Vagina (tissue), 2 donors: ENCODE results near the gene TYSND1. TPM values are rescaled to one million over a fixed set of nuclear protein-coding genes. Genes with fewer than 3 reads are reported as not detected.

Experiments
- DNase-seq, 2 donors: peaks; one replicate each; pipeline ENCODE4 v3.0.0-alpha.2; 2017; ENCODE audit errors: extremely low spot score in 2 of 2
- H3K27ac ChIP-seq: fragments of 200-600 bp; sonication (generic); one replicate; pipeline ENCODE4 v1.5.1; 2019
- H3K27me3 ChIP-seq: fragments of 200-600 bp; sonication (generic); one replicate; pipeline ENCODE4 v1.5.1; 2019
- H3K36me3 ChIP-seq, 2 donors: fragments of 200-600 bp; sonication (generic); one replicate each; pipeline ENCODE4 v1.5.1; 2017 to 2019
- H3K4me1 ChIP-seq: fragments of 200-600 bp; sonication (generic); one replicate; pipeline ENCODE4 v1.5.1; 2019
- H3K4me3 ChIP-seq, 2 donors: fragments of 200-600 bp; sonication (generic); 1 replicate in 1 of 2; 2 replicates in 1 of 2; pipeline ENCODE4 v1.5.1; 2016 to 2019
- H3K9me3 ChIP-seq: fragments of 200-600 bp; sonication (generic); one replicate; pipeline ENCODE4 v1.5.1; 2019
- CTCF ChIP-seq, 3 experiments: fragments of 450-650 bp in 2 of 3; fragments of 200-600 bp in 1 of 3; sonication (generic) in 1 of 3; IDR thresholded peaks; one replicate each; pipeline ENCODE4 v1.5.1; 2017 to 2019; ENCODE audit warnings: antibody characterized with exemption in 3 of 3, mild to moderate bottlenecking in 2 of 3, moderate library complexity in 2 of 3
- POLR2A ChIP-seq, 2 donors: fragments of 450-650 bp; IDR thresholded peaks; one replicate each; pipeline ENCODE4 v1.6.1; 2017; ENCODE audit warnings: antibody characterized with exemption in 2 of 2, mild to moderate bottlenecking in 2 of 2, moderate library complexity in 2 of 2
- POLR2AphosphoS5 ChIP-seq, 2 donors: sonication (generic); formaldehyde crosslinking; IDR thresholded peaks; one replicate each; pipeline ENCODE4 v1.9.0; 2017; ENCODE audit warnings: antibody characterized with exemption in 2 of 2, mild to moderate bottlenecking in 2 of 2, low read depth in 1 of 2; ENCODE audit not compliant: insufficient read depth in 1 of 2
- intact Hi-C: fragments of 100-400 bp; cut with DNase I; formaldehyde crosslinking; loops from one replicate; pipeline ENCODE4 v1.15.1; 2023
- total RNA-seq: library from RNA; depleted of rRNA; stranded (reverse); fragments of >200 nt; gene quantifications from one replicate; pipeline ENCODE4 v1.2.3, GENCODE V29; 2016

Gene TYSND1
- total RNA-seq, 1 donor from 2014 or later = 15.7 TPM

- Histone ChIP-seq H3K4me3 (no peak overlapping the region), H3K36me3 (peaks cover 0 to 9% of the 10 kb centered on the region in 2 donors), H3K27me3 (no peaks in the 10 kb centered on the region), H3K4me1 (peaks cover 75% of the 10 kb centered on the region), H3K9me3 (no peaks in the 10 kb centered on the region), H3K27ac (no peak overlapping the region)
- TF ChIP-seq POLR2AphosphoS5 (IDR thresholded peaks at IDR 0.05; ENCODE audit: insufficient read depth in 1 of 2, low read depth in 1 of 2) (no peak), POLR2A (IDR thresholded peaks at IDR 0.05) (no peak), CTCF (IDR thresholded peaks at IDR 0.05) (no peak)
- intact Hi-C loops = no loop called here
- DNase-seq = no peak
Observed at GRCh38 chr10:70166394-70166793, 19.9 kb upstream of the TYSND1 start.

- Histone ChIP-seq H3K4me1 (peaks cover 75% of the 10 kb centered on the region), H3K27me3 (no peaks in the 10 kb centered on the region), H3K9me3 (no peaks in the 10 kb centered on the region), H3K4me3 (no peak overlapping the region), H3K27ac (no peak overlapping the region), H3K36me3 (peaks cover 0 to 29% of the 10 kb centered on the region in 2 donors)
- DNase-seq = no peak
- TF ChIP-seq POLR2A (IDR thresholded peaks at IDR 0.05) (no peak), CTCF (IDR thresholded peaks at IDR 0.05) (no peak), POLR2AphosphoS5 (IDR thresholded peaks at IDR 0.05; ENCODE audit: insufficient read depth in 1 of 2, low read depth in 1 of 2) (no peak)
- intact Hi-C loops = no loop called here
Observed at GRCh38 chr10:70164163-70164562, 17.7 kb upstream of the TYSND1 start.

GRCh38 chr10:70163448-70163847 lies 16.9 kb upstream of the TYSND1 start:
- TF ChIP-seq POLR2A (IDR thresholded peaks at IDR 0.05) = no peak
- no peak for TF ChIP-seq POLR2AphosphoS5 (IDR thresholded peaks at IDR 0.05; ENCODE audit: insufficient read depth in 1 of 2, low read depth in 1 of 2)
- TF ChIP-seq CTCF (IDR thresholded peaks at IDR 0.05) = no peak
- Histone ChIP-seq H3K36me3 (peaks cover 0 to 35% of the 10 kb centered on the region in 2 donors), H3K27ac (no peak overlapping the region), H3K4me3 (no peak overlapping the region), H3K27me3 (no peaks in the 10 kb centered on the region), H3K9me3 (no peaks in the 10 kb centered on the region), H3K4me1 (peaks cover 68% of the 10 kb centered on the region)
- DNase-seq = no peak
- intact Hi-C loops = no loop called here

GRCh38 chr10:70162892-70163201 lies 16.3 kb upstream of the TYSND1 start:
- TF ChIP-seq CTCF (IDR thresholded peaks at IDR 0.05) = no peak
- no peaks in the 10 kb centered on the region for H3K9me3 ChIP-seq
- intact Hi-C loops = no loop called here
- no peak overlapping the region for H3K4me3 ChIP-seq
- peaks cover 62% of the 10 kb centered on the region for H3K4me1 ChIP-seq
- H3K27me3 ChIP-seq = no peaks in the 10 kb centered on the region
- peaks cover 0 to 39% of the 10 kb centered on the region in 2 donors for H3K36me3 ChIP-seq
- H3K27ac ChIP-seq = no peak overlapping the region
- no peak for DNase-seq

- H3K27me3 ChIP-seq = no peaks in the 10 kb centered on the region
- H3K9me3 ChIP-seq = no peaks in the 10 kb centered on the region
- peaks cover 57% of the 10 kb centered on the region for H3K4me1 ChIP-seq
- intact Hi-C loops = no loop called here
- peaks cover 0 to 42% of the 10 kb centered on the region in 2 donors for H3K36me3 ChIP-seq
- DNase-seq = no peak
- H3K27ac ChIP-seq = no peak overlapping the region
- TF ChIP-seq POLR2AphosphoS5 (IDR thresholded peaks at IDR 0.05; ENCODE audit: insufficient read depth in 1 of 2, low read depth in 1 of 2) (no peak), CTCF (IDR thresholded peaks at IDR 0.05) (no peak), POLR2A (IDR thresholded peaks at IDR 0.05) (no peak)
- no peak overlapping the region for H3K4me3 ChIP-seq
Observed at GRCh38 chr10:70162151-70162891, 15.8 kb upstream of the TYSND1 start.
